Cerebellar nuclear complex (tissue), 1 donor: ENCODE data around the gene IL17C.

Source experiments
- DNase-seq, 2 experiments: peaks; one replicate each; lab custom pipeline; 2025; lab: John Stamatoyannopoulos, UW

The IL17C gene

DNA sequence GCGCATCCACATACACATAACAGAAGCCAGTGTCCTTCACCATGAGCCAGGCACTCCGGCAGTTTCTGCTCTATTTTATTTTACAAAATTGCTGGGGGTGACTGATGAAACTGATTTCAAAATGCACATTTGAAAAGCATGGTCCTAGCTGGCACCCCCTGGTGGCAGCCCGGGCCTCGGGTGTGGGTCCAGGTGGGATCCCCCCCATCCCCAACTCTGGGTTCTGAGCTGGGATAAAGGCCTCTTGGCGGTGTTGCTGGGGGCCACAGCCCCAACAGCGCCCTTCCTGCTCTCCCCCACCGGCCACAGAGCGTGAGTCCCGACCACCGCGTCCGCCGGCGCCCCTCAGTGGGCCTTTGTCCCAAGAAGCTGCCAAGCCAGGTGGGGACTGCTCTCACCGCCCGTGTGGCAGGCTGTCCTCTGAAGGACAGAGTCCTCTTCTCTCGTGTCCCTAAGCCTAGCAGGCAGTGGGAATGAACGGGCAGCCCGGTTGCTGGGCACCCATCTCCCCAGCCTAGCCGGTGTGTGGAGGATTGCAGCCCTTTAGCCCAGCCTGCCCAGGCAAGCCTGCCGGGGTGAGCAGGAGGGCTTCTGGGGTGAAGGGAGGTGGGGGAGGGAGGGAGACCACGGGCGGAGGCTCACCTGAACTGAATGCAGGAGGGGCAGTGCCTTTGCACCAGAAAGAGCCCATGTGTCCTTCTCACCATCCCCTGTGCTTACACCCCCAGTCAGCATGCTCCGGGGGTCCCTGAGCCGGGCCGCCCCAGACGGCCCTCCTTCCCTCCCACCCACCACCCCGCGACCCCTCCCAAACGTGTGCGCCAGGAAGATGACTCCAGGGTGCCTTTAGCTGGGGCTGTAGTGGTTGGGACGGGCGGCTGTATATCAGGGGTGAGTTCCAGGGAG lies 47.0 kb downstream of the IL17C start:
- no peak for DNase-seq

DNA sequence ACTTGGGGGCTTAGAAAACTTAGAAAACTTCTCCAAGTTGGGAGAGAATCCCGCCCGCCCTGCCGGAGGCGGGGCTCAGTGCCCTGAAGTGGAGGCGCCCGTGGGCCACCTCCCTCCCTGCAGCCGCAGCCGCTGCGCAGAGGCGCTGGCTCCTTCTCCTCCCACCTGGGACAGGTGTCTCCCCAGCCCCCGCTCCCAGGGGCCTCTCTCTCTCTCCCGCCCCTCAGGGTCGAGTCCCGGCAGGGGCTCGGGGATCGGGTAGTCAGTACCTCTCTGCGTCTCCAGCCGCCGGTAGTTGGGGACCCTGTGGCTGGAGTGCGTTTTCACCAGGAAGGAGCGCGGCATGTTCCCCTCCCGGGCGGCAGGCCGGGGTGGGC lies 47.7 kb downstream of the IL17C start:
- DNase-seq = no peak

DNA sequence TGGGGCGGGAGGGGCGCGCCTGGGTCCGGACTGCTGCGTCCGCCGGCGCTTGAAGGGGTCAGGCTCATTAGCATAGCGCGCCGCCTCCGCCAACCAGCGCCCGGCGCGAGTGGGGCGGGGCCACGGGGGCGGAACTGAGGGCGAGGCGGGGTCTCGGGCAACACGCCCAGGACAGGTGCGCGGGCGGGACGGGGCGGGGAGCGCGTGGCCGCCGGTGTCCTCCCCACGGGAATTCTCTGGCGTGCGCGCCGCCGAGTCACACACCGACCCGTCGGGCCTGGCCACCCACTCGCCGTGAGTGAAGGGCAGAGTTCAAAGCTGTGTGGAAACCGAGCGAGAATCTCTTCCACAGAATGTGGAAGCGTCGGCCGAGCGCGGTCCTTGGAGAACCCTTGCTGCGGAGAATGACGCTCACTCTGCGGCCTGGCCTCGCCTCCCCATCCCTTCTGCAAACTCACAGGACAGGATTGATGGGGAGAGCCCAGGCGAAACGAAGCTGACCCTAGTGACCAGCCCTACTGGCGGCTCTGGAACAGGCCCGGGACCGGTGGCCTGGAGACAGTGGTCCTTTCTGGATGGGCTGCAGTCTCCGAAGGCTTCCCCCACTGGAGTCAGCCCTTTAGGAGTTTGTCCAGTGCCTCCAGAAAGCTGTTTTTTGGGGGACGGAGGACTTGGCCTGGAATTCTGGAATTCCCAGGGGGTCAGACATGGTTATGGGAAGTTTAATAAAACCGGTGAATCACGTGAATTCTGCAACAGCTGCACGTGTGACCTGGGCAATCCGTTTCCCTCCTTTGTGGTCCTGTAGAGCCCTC lies 48.3 kb downstream of the IL17C start, which contains the start of gene SNAI3:
Gene SNAI3, minus strand, starts transcription at position 69 of the 815 bp plus-strand sequence. CDS start 101 bp downstream, outside the sequence.
- peak in 1 of 2 experiments; percentile 17 for DNase-seq

DNA sequence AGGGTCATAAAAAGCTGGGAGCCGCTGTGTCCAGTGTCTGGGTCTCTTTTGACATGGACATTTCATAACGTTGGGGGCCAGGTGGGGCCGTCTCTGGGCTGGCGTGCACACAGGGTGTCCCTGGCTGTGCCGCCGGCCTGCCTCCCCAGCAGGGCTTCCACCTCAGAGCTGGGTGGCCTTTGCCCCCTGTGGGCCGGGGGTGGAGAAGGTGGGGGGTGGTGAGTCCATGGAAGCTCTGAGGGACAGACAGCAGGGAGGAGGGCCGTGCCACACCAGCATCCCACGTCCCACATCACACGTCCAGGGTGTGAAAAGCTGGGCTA lies 48.8 kb downstream of the IL17C start:
- no peak for DNase-seq

DNA sequence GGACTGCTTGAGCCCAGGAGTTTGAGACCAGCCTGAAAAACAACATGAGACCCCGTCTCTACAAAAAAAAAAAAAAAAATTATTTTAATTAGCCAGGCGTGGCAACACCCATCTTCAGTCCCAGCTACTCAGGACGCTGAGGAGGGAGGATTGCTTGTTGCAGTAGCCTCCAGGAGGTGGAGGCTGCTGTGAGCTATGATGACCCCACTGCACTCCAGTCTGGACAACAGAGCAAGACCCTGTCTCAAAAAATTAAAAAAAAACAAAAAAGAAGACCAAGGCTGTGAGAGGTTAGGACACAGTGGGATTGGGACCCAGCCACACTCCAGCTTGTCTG lies 49.3 kb downstream of the IL17C start:
- DNase-seq = no peak

DNA sequence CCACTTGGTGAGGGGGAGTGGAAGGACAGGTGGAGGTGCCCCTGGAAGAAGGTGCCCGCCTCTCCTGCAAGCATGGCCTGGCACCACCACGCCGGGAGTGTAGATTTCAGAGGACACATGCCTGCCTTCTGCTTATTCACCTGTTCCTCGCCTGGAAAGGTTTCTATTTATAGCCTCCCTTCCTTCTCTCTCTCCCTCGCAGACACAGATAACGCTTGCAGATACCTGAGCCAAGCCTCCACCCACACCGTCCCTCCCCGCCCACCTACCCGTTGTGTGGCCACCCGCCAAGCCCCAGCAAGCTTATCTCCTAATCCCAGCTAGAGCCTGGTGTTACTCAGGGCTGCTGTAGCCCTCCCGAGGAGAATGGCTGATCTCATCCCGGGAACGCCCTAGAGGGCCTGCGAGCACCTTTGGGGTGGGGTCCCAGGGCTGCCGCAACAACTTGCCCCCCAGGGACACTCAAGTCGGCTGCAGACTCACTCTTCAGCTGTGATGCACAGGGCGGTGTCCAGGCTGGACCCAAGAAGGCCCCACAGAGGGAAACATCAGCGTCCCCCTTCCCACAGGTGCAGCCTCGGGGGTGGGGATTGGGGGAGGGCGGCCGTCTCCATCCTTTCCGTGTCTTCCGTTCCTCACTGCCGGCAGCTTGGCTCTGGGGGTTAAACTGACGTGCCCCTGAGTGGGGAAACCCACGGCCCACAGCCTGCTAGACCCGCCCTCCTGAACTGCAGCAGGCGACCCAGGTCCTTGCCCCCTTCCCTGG lies 49.8 kb downstream of the IL17C start:
- DNase-seq = peak in 1 of 2 experiments; percentile 17
